ENCODE measurements around the gene ANG. TPM values are rescaled to one million over a fixed set of nuclear protein-coding genes. Genes with fewer than 3 reads are reported as not detected.

Gene ANG
- total and polyA plus RNA-seq, 9 of the 15 experiments (the other 6 are each of a cell fraction or from before 2014, with no cell fraction given), result 0.21 to 0.73 (median 0.34) TPM; not detected in 4

- no peaks in the 10 kb centered on the region for H4K20me1 ChIP-seq (replicated peaks; ENCODE audit: control insufficient read depth, insufficient read depth, low read length)
- CTCF ChIA-PET (ENCODE audit: low intra/inter-chr PET ratio), result no interaction called here
- intact Hi-C loops (cut with micrococcal nuclease), result no loop called here
- TF ChIP-seq MAFG (tag; conservative IDR thresholded peaks at IDR 0.05) (no peak), HES1 (IDR thresholded peaks at IDR 0.05; ENCODE audit: low read depth) (no peak), KLF6 (CRISPR knock-in tag; IDR thresholded peaks at IDR 0.05; ENCODE audit: borderline replicate concordance) (no peak), BHLHE40 (IDR thresholded peaks at IDR 0.05; ENCODE audit: low read length) (no peak), SMAD4 (CRISPR knock-in tag; conservative IDR thresholded peaks at IDR 0.05) (no peak), ZNF79 (CRISPR knock-in tag; IDR thresholded peaks at IDR 0.05; ENCODE audit: low read depth) (no peak), ZNF23 (CRISPR knock-in tag; IDR thresholded peaks at IDR 0.05) (no peak), E2F4 (CRISPR knock-in tag; IDR thresholded peaks at IDR 0.05; ENCODE audit: low read depth) (no peak), GABPB1 (CRISPR knock-in tag; IDR thresholded peaks at IDR 0.05) (no peak), ZNF395 (CRISPR knock-in tag; IDR thresholded peaks at IDR 0.05) (no peak), JUN (IDR thresholded peaks at IDR 0.05; ENCODE audit: borderline replicate concordance, low read depth, low read length) (no peak), JUN (CRISPR knock-in tag; IDR thresholded peaks at IDR 0.05; ENCODE audit: borderline replicate concordance) (no peak), POLR2H (tag; IDR thresholded peaks at IDR 0.05; ENCODE audit: low read depth) (no peak), ZNF740 (CRISPR knock-in tag; IDR thresholded peaks at IDR 0.05) (no peak), ZNF740 (tag; IDR thresholded peaks at IDR 0.05) (no peak), ZNF584 (CRISPR knock-in tag; IDR thresholded peaks at IDR 0.05; ENCODE audit: low read depth) (no peak), SUPT5H (IDR thresholded peaks at IDR 0.05) (no peak), ZBTB2 (IDR thresholded peaks at IDR 0.05) (no peak)
Observed at GRCh38 chr14:20732477-20732876, 43.9 kb downstream of the ANG start.

More at GRCh38 chr14:20732477-20732876, 43.9 kb downstream of the ANG start:
- H3K4me3 ChIP-seq, result no peak overlapping the region
- POLR2A ChIA-PET, result interaction anchor here (0.6 kb wide), 1 partner anchor 242 kb away, joined by 3 read pairs; no protein-coding TSS in a partner anchor
- no peak overlapping the region for H3K27ac ChIP-seq (ENCODE audit: extremely low read depth, low read depth, low read length)
- H3K4me1 ChIP-seq (replicated peaks in 1 of 2; ENCODE audit: control insufficient read depth in 2 of 2, insufficient read depth in 2 of 2, low read length in 2 of 2), result peaks cover 0 to 3% of the 10 kb centered on the region in 2 experiments; a peak in 2 of 5 replicates
- in situ Hi-C loops (cut with MboI), result no loop called here
- H3K79me2 ChIP-seq (ENCODE audit: control insufficient read depth, insufficient read depth, low read length), result no peaks in the 10 kb centered on the region
- no TSS peak for BruUV-seq (replicated peaks)
- ATAC-seq (no peak), FAIRE-seq (no peak), DNase-seq (ENCODE audit: extremely low read depth in 1 of 4, low spot score in 3 of 4) (no peak)
- no peaks in the 10 kb centered on the region for H3K9me3 ChIP-seq (replicated peaks; ENCODE audit: control insufficient read depth, insufficient read depth, low read depth, low read length)
- H3K36me3 ChIP-seq (ENCODE audit: control insufficient read depth, insufficient read depth, low read length), result no peaks in the 10 kb centered on the region
- WGBS (ENCODE audit: insufficient coverage, low coverage, missing lambda C conversion rate), result 4% methylated on average over 5 of the region's 5 CpGs
- H3K4me2 ChIP-seq (ENCODE audit: insufficient read depth, low read length), result no peak overlapping the region
- H2AFZ ChIP-seq (ENCODE audit: low read depth, low read length), result no peak overlapping the region
- no peak overlapping the region for H3K9ac ChIP-seq (ENCODE audit: insufficient read depth in 1 of 2, low read depth in 2 of 2, low read length in 2 of 2)
- H3K27me3 ChIP-seq (ENCODE audit: control insufficient read depth in 2 of 2, insufficient read depth in 2 of 2, low read length in 2 of 2), result peaks cover 3 to 5% of the 10 kb centered on the region in 2 experiments; a peak in 3 of 5 replicates
- no peaks in the 10 kb centered on the region for H3K9me1 ChIP-seq (ENCODE audit: control insufficient read depth, insufficient read depth, low read length)
